GM19397 (cell line): ENCODE data around the gene ABCB9.

ENCODE experiments used
- ATAC-seq: cut with Tn5 transposase; IDR thresholded peaks from one replicate; pipeline ENCODE4 v1.9.1; 2021; ENCODE audit warnings: mild to moderate bottlenecking, moderate library complexity; ENCODE audit not compliant: unreplicated experiment

Gene ABCB9

DNA sequence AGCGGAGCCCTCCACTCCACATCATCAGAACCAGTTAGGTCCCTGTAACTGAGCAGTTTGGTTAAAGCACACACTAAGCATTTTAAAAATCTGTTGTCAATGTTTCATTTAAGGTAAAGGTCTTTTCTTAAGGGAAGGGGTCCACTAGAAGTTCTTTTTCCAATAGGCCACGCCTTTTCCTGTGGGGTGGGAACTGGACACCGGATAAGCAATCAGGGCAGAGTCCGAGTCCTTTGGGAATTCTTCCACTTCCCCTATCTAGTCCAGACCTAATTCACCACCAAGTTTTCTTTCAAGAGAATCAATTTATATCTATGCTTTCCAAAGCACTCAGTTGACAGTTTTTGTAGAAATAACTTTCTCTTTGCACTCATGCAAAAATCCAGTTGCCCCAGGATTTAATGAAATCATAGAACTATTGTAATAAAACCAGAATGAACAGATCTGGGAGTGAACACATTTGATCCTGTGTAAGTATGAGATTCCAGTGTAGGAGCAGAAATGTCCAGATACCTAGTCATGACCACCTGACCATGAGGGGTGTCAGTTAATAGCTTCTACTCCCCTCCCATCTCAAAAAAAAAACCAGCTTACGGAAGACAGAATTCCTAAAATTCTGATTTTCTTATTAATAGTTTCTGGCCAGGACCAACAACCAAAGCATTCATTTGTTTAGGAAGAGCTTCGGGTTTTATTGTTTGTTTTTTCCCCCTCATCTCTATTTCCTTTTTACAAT, 82.0 kb downstream of the ABCB9 start:
- ATAC-seq, result no peak

DNA sequence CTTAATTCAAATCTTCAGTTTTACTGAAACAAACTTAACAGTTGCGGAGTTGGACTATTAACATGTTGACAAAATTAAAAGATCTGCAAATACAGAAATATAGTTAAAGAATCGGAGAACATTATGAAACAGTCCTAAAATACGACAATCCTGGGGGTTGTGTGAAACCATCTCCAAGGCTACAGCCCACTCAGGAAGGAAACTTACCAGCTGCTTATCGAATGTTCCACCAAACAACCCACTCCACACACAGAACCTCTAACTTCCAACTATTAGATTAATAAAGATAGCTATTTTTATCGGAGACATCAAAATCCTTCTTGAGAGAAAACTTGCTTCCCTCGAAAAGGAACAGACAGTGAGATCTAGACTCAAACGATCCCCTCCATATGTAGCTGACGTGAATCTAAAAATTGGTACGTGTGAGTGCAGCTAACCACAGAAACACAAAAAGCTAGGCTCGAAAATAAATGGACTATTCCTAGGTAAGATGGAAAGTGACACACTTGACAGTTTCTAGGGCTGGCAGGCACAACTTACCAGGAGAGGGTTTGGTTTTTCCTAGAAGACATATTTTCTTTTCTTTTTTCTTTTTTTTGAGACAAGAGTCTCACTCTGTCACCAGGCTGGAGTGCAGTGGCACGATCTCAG, 83.2 kb downstream of the ABCB9 start:
- ATAC-seq, result no peak

DNA sequence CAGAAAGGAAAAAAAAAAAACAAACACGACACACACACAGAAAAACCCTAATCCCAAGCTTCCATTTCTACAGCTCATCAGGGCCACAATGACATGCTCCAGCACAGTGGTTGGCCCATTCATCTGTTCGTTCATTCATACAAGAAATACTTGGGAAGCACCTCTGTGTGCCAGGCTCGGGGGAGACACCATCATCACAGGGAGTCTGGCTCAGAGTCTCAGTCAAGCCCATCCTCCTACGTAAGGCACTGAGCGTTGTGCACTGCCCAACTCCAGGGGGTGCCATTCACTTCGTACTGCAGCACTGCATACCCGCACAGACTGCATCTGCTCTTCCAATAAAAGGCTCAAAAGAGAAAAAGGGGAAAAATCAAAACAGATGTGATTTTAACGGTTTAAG, 85.6 kb downstream of the ABCB9 start:
- ATAC-seq, result no peak

DNA sequence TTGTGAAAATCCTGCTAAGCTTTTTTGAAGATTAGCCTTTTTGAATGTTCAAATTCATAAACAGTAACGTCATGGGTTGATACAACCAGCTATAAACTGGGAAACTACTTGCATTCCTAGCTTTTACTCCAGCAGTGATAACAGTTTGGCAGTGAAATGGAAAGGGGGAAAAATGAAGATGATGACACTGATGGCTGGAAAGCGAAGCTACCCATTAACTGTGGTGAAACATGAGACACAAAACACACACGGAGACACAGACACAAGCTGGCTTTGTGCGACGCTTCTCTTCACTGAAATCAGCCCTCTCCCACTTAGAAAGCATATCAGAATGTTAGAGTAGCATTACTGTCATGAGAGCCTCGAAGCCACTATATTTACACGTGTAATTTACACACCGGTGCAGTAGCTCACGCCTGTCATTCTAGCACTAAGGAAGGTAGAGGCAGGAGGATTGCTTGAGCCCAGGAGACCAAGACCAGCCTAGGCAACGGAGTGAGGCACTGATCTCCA, 86.1 kb downstream of the ABCB9 start:
- ATAC-seq, result no peak
